NB4 (cell line): ENCODE data around the gene RARG.

Source experiments
- CTCF ChIP-seq: IDR thresholded peaks from one replicate; pipeline ENCODE4 v1.5.1; 2012; ENCODE audit warnings: low read depth, low read length
- MAX ChIP-seq: IDR thresholded peaks from 2 replicates; pipeline ENCODE4 v1.6.1; 2011; ENCODE audit warnings: low read depth, low read length
- MYC ChIP-seq: IDR thresholded peaks from 2 replicates; pipeline ENCODE4 v1.6.1; 2011; ENCODE audit warnings: low read depth, low read length
- POLR2A ChIP-seq: IDR thresholded peaks from 2 replicates; pipeline ENCODE4 v1.6.1; 2011; ENCODE audit warnings: mild to moderate bottlenecking; ENCODE audit not compliant: insufficient read length; ENCODE audit errors: extremely low read depth

- TF ChIP-seq CTCF (no peak), POLR2A (no peak), MAX (peak; percentile 18; the same call in 1 of the 2 replicates), MYC (no peak)
Observed at GRCh38 chr12:53219956-53220693, 11.9 kb downstream of the RARG start.
